Sigmoid colon (tissue), 7 donors: Measurements from ENCODE around the gene OSER1. TPM values are rescaled to one million over a fixed set of nuclear protein-coding genes. Genes with fewer than 3 reads are reported as not detected.

Experiments
- DNase-seq: peaks from one replicate; pipeline ENCODE4 v3.0.0-alpha.2; 2019
- H3K27ac ChIP-seq, 4 donors: fragments of 200-600 bp; sonication (generic); one replicate each; pipeline ENCODE4 v1.5.1; 2016 to 2019; ENCODE audit warnings: mild to moderate bottlenecking in 1 of 4
- H3K27me3 ChIP-seq, 3 donors: fragments of 200-600 bp; sonication (generic); one replicate each; pipeline ENCODE4 v1.5.1; 2019; ENCODE audit warnings: mild to moderate bottlenecking in 1 of 3
- H3K36me3 ChIP-seq, 4 donors: fragments of 200-600 bp; sonication (generic); one replicate each; pipeline ENCODE4 v1.5.1; 2016 to 2019
- H3K4me1 ChIP-seq, 4 donors: fragments of 200-600 bp; sonication (generic); one replicate each; pipeline ENCODE4 v1.5.1; 2017 to 2019
- H3K4me3 ChIP-seq, 4 donors: fragments of 200-600 bp; sonication (generic); one replicate each; pipeline ENCODE4 v1.5.1; 2017 to 2019; ENCODE audit warnings: mild to moderate bottlenecking in 2 of 4, moderate library complexity in 1 of 4
- H3K9me3 ChIP-seq, 4 donors: fragments of 200-600 bp in 3 of 4; sonication (generic) in 3 of 4; one replicate each; pipeline versions ENCODE4 v1.5.1 to v1.6.1; 2013 to 2019
- EP300 ChIP-seq, 4 donors: sonication (generic); formaldehyde crosslinking; IDR thresholded peaks; one replicate each; pipeline ENCODE4 v1.6.1; 2017; ENCODE audit warnings: antibody characterized with exemption in 4 of 4
- POLR2A ChIP-seq, 2 donors: fragments of 450-650 bp; IDR thresholded peaks; one replicate each; pipeline ENCODE4 v1.6.1; 2016; ENCODE audit warnings: antibody characterized with exemption in 2 of 2, mild to moderate bottlenecking in 2 of 2, moderate library complexity in 2 of 2
- POLR2AphosphoS5 ChIP-seq, 4 donors: sonication (generic); formaldehyde crosslinking; IDR thresholded peaks; one replicate each; pipeline ENCODE4 v1.6.1; 2017; ENCODE audit warnings: antibody characterized with exemption in 4 of 4
- WGBS, 2 donors: extraction: QIAGEN DNeasy Blood & Tissue Kit; methylation state at CpG; one replicate each; pipeline ENCODE4 v1.1.7; 2013; 5-methylcytosine and 5-hydroxymethylcytosine counted together
- intact Hi-C: fragments of 100-400 bp; cut with DNase I; formaldehyde crosslinking; loops from one replicate; pipeline ENCODE4 v1.15.1; 2023
- polyA plus RNA-seq, 3 donors: library from polyadenylated mRNA; stranded (reverse); fragments of 200-250 nt; gene quantifications; one replicate each; pipeline ENCODE4 v1.2.3, GENCODE V29; 2013
- total RNA-seq, 4 donors: library from RNA; depleted of rRNA; stranded (reverse); fragments of >200 nt; gene quantifications; one replicate each; pipeline ENCODE4 v1.1.0, GENCODE V29; 2016
- TF ChIP-seq, protein P1 (sequence below), 4 experiments: fragments of 450-650 bp in 3 of 4; fragments of 200-600 bp in 1 of 4; IDR thresholded peaks; one replicate each; pipeline ENCODE4 v1.5.1; 2016 to 2019; ENCODE audit warnings: antibody characterized with exemption in 4 of 4, mild to moderate bottlenecking in 3 of 4, moderate library complexity in 2 of 4
- donor health status: healthy with polysubstance abuse.
- donor health status: Bipolar disorder and iron deficiency.
- donor health status: healthy.

The OSER1 gene
- 10 to 100 TPM; 47.4 to 90.5 (median 61.5) TPM for total RNA-seq
- polyA plus RNA-seq = 10 to 100 TPM; 28.5 to 39.8 (median 37.2) TPM

DNA sequence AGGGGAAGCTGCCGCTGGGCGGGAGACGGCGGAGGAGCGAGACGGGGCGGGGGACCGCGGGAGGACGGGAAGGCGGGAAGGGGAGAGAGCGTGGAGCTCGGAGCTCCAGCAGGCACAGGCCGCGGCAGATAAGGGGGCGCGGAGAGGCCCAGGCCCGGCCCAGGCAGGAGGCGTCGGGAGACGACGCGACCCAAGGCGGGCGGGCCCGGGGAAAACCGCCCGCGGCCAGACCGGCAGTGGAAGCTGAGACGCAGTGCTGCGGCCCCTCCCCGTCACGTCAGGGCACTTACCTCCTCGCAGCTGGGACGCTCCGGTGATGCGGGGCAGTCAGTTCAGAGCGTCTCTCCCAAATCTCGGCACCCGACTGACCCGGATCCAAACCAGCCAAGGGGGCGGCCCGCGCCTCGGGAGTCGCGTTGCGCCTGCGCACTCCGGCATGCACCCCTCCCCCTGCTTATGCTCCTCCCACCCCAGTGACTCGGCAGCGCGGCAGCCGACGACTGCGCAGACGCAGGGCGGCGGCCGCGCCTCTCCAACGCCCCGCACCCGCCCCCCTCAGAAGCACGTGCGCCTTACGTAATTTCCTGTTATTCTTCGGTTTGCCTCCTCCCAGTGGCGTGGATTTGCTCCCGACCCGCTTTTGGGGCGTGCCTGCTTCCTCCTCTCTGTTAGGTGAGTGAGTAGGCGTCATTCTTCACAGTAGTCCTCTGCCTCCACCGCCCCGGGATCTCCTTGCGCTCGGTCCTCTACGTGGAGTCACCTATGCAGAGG lies at the start of gene OSER1:
OSER1 (minus strand) TSS at position 366 of the 771 bp plus-strand sequence. CDS start 3,814 bp downstream, outside the sequence.
- H3K27me3 ChIP-seq = no peaks in the 10 kb centered on the region
- H3K4me3 ChIP-seq = peak within 1 kb of the TSS; percentile 74 to 96 (median 89)
- H3K36me3 ChIP-seq = peaks cover 0 to 11% (median 3%) of the 10 kb centered on the region in 4 donors
- peak; percentile 89 to 96 for TF ChIP-seq POLR2A (IDR thresholded peaks at IDR 0.05)
- TF ChIP-seq POLR2AphosphoS5 (IDR thresholded peaks at IDR 0.05) = peak; percentile 93 to 98 (median 95)
- TF ChIP-seq EP300 (IDR thresholded peaks at IDR 0.05) = peak in 2 of 4 donors; percentile 33 to 94
- TF ChIP-seq, protein P1, sequence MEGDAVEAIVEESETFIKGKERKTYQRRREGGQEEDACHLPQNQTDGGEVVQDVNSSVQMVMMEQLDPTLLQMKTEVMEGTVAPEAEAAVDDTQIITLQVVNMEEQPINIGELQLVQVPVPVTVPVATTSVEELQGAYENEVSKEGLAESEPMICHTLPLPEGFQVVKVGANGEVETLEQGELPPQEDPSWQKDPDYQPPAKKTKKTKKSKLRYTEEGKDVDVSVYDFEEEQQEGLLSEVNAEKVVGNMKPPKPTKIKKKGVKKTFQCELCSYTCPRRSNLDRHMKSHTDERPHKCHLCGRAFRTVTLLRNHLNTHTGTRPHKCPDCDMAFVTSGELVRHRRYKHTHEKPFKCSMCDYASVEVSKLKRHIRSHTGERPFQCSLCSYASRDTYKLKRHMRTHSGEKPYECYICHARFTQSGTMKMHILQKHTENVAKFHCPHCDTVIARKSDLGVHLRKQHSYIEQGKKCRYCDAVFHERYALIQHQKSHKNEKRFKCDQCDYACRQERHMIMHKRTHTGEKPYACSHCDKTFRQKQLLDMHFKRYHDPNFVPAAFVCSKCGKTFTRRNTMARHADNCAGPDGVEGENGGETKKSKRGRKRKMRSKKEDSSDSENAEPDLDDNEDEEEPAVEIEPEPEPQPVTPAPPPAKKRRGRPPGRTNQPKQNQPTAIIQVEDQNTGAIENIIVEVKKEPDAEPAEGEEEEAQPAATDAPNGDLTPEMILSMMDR (IDR thresholded peaks at IDR 0.05) = no peak
- intact Hi-C loops = loop anchor here (2.0 to 10.0 kb wide), 8 partner anchors 174 to 756 kb away; partner anchors contain the start of genes ADA, SERINC3, SRSF6 and TTPAL
- DNase-seq = peak; percentile 99
- 0 to 1% methylated on average over 79 of the region's 79 CpGs for WGBS, 2 donors
- peak within 1 kb of the TSS; percentile 93 to 100 (median 98) for H3K27ac ChIP-seq
- peaks cover 0 to 60% (median 45%) of the 10 kb centered on the region in 4 donors for H3K4me1 ChIP-seq
- no peaks in the 10 kb centered on the region for H3K9me3 ChIP-seq

DNA sequence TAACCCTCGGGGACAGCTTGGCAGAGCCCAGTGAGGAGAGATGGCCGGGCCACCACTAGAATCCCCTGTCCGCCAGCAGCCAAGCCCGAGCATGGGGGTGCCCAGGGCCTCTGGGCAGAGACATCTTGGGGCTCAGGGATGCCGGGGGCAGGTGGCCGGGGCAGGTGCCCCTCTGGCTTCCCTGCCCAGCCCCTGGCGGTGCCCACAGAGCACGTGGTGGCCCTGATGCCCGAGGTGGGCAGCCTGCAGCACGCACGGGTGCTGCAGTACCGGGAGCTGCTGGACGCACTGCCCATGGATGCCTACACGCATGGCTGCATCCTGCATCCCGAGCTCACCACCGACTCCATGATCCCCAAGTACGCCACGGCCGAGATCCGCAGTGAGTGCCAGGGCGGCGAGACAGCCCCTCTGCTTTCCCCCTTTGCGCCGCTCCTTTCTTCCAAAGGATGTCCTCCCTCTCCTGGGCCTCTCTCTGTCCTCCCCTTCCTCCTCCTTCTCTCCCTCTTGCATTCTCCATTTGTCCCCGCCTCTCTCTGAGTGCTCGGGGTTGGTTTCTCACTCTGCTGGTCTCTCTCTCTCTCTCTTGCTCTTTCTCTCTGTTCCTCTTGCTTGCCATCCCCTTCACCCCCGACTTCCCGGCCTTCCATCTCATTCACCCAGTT lies 47.8 kb upstream of the OSER1 start:
- 91 to 94% methylated on average over 28 of the region's 28 CpGs for WGBS, 2 donors
- intact Hi-C loops = no loop called here
- no peaks in the 10 kb centered on the region for H3K27me3 ChIP-seq
- no peaks in the 10 kb centered on the region for H3K9me3 ChIP-seq
- DNase-seq = no peak
- no peak overlapping the region for H3K4me3 ChIP-seq
- TF ChIP-seq POLR2AphosphoS5 (IDR thresholded peaks at IDR 0.05) (no peak), POLR2A (IDR thresholded peaks at IDR 0.05) (no peak), EP300 (IDR thresholded peaks at IDR 0.05) (no peak)
- TF ChIP-seq, protein P1 (IDR thresholded peaks at IDR 0.05) = no peak
- no peaks in the 10 kb centered on the region for H3K36me3 ChIP-seq
- H3K4me1 ChIP-seq = no peaks in the 10 kb centered on the region
- no peak overlapping the region for H3K27ac ChIP-seq

DNA sequence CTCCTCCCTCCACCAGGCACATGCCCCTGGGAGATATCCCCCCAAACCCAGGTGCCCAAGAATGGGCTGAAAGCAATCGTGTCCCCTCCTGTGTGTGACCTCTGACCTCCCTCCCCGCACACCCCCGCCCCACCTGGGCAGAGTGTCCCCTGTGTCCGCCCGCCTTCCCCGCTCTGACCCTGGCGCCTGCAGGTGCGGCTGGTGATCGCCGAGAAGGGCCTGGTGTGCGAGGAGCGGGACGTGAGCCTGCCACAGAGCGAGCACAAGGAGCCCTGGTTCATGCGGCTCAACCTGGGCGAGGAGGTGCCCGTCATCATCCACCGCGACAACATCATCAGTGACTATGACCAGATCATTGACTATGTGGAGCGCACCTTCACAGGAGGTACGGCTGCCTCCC lies 46.4 kb upstream of the OSER1 start:
- 91 to 92% methylated on average over 21 of the region's 21 CpGs for WGBS, 2 donors
- no peak overlapping the region for H3K4me3 ChIP-seq

DNA sequence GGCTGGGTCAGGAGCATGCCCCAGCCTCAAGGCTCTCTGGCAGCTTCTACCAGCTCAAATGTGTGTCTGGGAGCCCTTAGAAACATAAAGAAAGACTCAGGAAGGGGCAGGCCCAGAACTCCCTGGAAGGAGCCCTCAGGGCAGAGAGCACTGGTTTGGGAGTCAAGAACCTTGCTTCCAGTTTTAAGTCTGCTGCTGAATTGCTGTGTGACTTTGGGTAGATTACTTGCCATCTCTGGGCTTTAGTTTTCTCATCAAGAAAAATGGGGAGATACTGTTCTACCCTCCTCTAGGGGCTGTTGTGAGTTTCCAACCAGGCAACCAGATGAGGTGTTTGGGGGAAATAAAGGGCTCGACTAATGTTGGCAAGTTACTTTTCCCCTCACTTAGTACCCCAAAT lies 45.4 kb upstream of the OSER1 start:
- no peaks in the 10 kb centered on the region for H3K9me3 ChIP-seq
- no peaks in the 10 kb centered on the region for H3K27me3 ChIP-seq
- no peaks in the 10 kb centered on the region for H3K4me1 ChIP-seq
- H3K36me3 ChIP-seq = no peaks in the 10 kb centered on the region
- H3K27ac ChIP-seq = no peak overlapping the region
- no peak overlapping the region for H3K4me3 ChIP-seq
- no peak for DNase-seq
- TF ChIP-seq EP300 (IDR thresholded peaks at IDR 0.05) = no peak
- no peak for TF ChIP-seq POLR2A (IDR thresholded peaks at IDR 0.05)
- no peak for TF ChIP-seq POLR2AphosphoS5 (IDR thresholded peaks at IDR 0.05)
- TF ChIP-seq, protein P1 (IDR thresholded peaks at IDR 0.05) = no peak
- intact Hi-C loops = no loop called here
- 98% methylated on average over 1 of the region's 1 CpG for WGBS, 2 donors

More for the DNA sequence above, 46.4 kb upstream of the OSER1 start:
- no peaks in the 10 kb centered on the region for H3K4me1 ChIP-seq
- no peak overlapping the region for H3K27ac ChIP-seq
- TF ChIP-seq POLR2A (IDR thresholded peaks at IDR 0.05) (no peak), EP300 (IDR thresholded peaks at IDR 0.05) (no peak), POLR2AphosphoS5 (IDR thresholded peaks at IDR 0.05) (no peak)
- TF ChIP-seq, protein P1 (IDR thresholded peaks at IDR 0.05) = no peak
- no peaks in the 10 kb centered on the region for H3K27me3 ChIP-seq
- DNase-seq = no peak
- no peaks in the 10 kb centered on the region for H3K9me3 ChIP-seq
- H3K36me3 ChIP-seq = no peaks in the 10 kb centered on the region
- intact Hi-C loops = no loop called here
